Activated T-cell treated with anti-CD3 and anti-CD28 coated beads, Interleukin-2, amount 50 U/mL, for 4 hours (primary cell): ENCODE data around the gene RMND5B. TPM values are rescaled to one million over a fixed set of nuclear protein-coding genes. Genes with fewer than 3 reads are reported as not detected.
A peak's percentile ranks its signal among the peaks of the same experiment; 100 is the strongest.

ENCODE experiments used
- ATAC-seq, 2 donors: fragments of 200-7000 bp; cut with Tn5 transposase; one replicate each; pipeline ENCODE4 v1.10.0; 2021
- DNase-seq: peaks from one replicate; pipeline ENCODE4 v3.0.0-alpha.2; 2020
- H3K27me3 Mint-ChIP-seq: one replicate; pipeline ENCODE4 v1.8.0; 2021; ENCODE audit warnings: low read depth, mixed read lengths
- H3K36me3 Mint-ChIP-seq: one replicate; pipeline ENCODE4 v1.8.0; 2022; ENCODE audit warnings: mixed read lengths; ENCODE audit not compliant: insufficient read depth
- H3K4me1 Mint-ChIP-seq: one replicate; pipeline ENCODE4 v1.8.0; 2021; ENCODE audit warnings: low read depth, mixed read lengths
- H3K4me3 Mint-ChIP-seq: one replicate; pipeline ENCODE4 v1.8.0; 2021; ENCODE audit warnings: mild to moderate bottlenecking, moderate library complexity, mixed read lengths
- H3K9me3 Mint-ChIP-seq: one replicate; pipeline ENCODE4 v1.8.0; 2021; ENCODE audit warnings: mixed read lengths
- total RNA-seq, 3 donors: library from RNA; stranded (reverse); gene quantifications; one replicate each; pipeline ENCODE4 v1.2.1, GENCODE V29; 2021

Gene RMND5B
- total RNA-seq, 3 donors from 2014 or later = 34.6 to 41.2 (median 35.8) TPM

GRCh38 chr5:178136990-178137389, 6.2 kb downstream of the RMND5B start:
- Mint-ChIP-seq H3K4me3 (no peak overlapping the region), H3K36me3 (peaks cover 24% of the 10 kb centered on the region), H3K4me1 (peaks cover 15% of the 10 kb centered on the region), H3K27me3 (no peaks in the 10 kb centered on the region), H3K9me3 (no peaks in the 10 kb centered on the region)
- ATAC-seq = no peak
- DNase-seq = no peak

- Mint-ChIP-seq H3K4me3 (no peak overlapping the region), H3K27me3 (no peaks in the 10 kb centered on the region), H3K9me3 (no peaks in the 10 kb centered on the region), H3K4me1 (peaks cover 10% of the 10 kb centered on the region), H3K36me3 (peaks cover 31% of the 10 kb centered on the region)
- ATAC-seq (no peak), DNase-seq (no peak)
These were observed 7.2 kb downstream of the RMND5B start for GRCh38 chr5:178137991-178138390.

GRCh38 chr5:178141550-178141949, 10.7 kb downstream of the RMND5B start:
- no peaks in the 10 kb centered on the region for H3K27me3 Mint-ChIP-seq
- no peaks in the 10 kb centered on the region for H3K9me3 Mint-ChIP-seq
- ATAC-seq = no peak
- no peak for DNase-seq
- H3K4me1 Mint-ChIP-seq = peaks cover 4% of the 10 kb centered on the region
- peaks cover 25% of the 10 kb centered on the region for H3K36me3 Mint-ChIP-seq
- no peak overlapping the region for H3K4me3 Mint-ChIP-seq

- Mint-ChIP-seq H3K9me3 (no peaks in the 10 kb centered on the region), H3K27me3 (no peaks in the 10 kb centered on the region), H3K4me3 (no peak overlapping the region), H3K4me1 (peaks cover 4% of the 10 kb centered on the region), H3K36me3 (peaks cover 29% of the 10 kb centered on the region)
- DNase-seq (no peak), ATAC-seq (no peak)
These were observed 11.8 kb downstream of the RMND5B start for GRCh38 chr5:178142642-178143041.

- no peak for ATAC-seq
- Mint-ChIP-seq H3K9me3 (no peaks in the 10 kb centered on the region), H3K36me3 (peaks cover 34% of the 10 kb centered on the region), H3K4me3 (no peak overlapping the region), H3K4me1 (peaks cover 4% of the 10 kb centered on the region), H3K27me3 (no peaks in the 10 kb centered on the region)
- no peak for DNase-seq
These were observed 12.4 kb downstream of the RMND5B start for GRCh38 chr5:178143246-178143645.

- Mint-ChIP-seq H3K27me3 (no peaks in the 10 kb centered on the region), H3K9me3 (no peaks in the 10 kb centered on the region), H3K36me3 (peaks cover 37% of the 10 kb centered on the region), H3K4me3 (no peak overlapping the region), H3K4me1 (peaks cover 4% of the 10 kb centered on the region)
- DNase-seq = no peak
- no peak for ATAC-seq
These were observed 13.1 kb downstream of the RMND5B start for GRCh38 chr5:178143901-178144300.

- Mint-ChIP-seq H3K4me1 (peaks cover 24% of the 10 kb centered on the region), H3K4me3 (no peak overlapping the region), H3K27me3 (no peaks in the 10 kb centered on the region), H3K36me3 (peaks cover 45% of the 10 kb centered on the region), H3K9me3 (no peaks in the 10 kb centered on the region)
- DNase-seq (peak; percentile 73), ATAC-seq (peak; percentile 79 to 82)
These were observed 15.4 kb downstream of the RMND5B start for GRCh38 chr5:178145965-178146820.

GRCh38 chr5:178147406-178147805, 16.6 kb downstream of the RMND5B start:
- Mint-ChIP-seq H3K4me3 (no peak overlapping the region), H3K4me1 (peaks cover 32% of the 10 kb centered on the region), H3K9me3 (no peaks in the 10 kb centered on the region), H3K36me3 (peaks cover 48% of the 10 kb centered on the region), H3K27me3 (no peaks in the 10 kb centered on the region)
- no peak for ATAC-seq
- no peak for DNase-seq

- peaks cover 40% of the 10 kb centered on the region for H3K4me1 Mint-ChIP-seq
- DNase-seq = no peak
- H3K4me3 Mint-ChIP-seq = no peak overlapping the region
These were observed 18.6 kb downstream of the RMND5B start for GRCh38 chr5:178149199-178149932.

GRCh38 chr5:178150977-178151734, 20.3 kb downstream of the RMND5B start:
- DNase-seq = no peak
- no peak for ATAC-seq
- Mint-ChIP-seq H3K4me1 (peaks cover 43% of the 10 kb centered on the region), H3K4me3 (peak overlapping the region; percentile 97), H3K9me3 (no peaks in the 10 kb centered on the region), H3K27me3 (no peaks in the 10 kb centered on the region), H3K36me3 (peaks cover 35% of the 10 kb centered on the region)

More at GRCh38 chr5:178149199-178149932, 18.6 kb downstream of the RMND5B start:
- no peak for ATAC-seq
- no peaks in the 10 kb centered on the region for H3K9me3 Mint-ChIP-seq
- H3K27me3 Mint-ChIP-seq = no peaks in the 10 kb centered on the region
- H3K36me3 Mint-ChIP-seq = peaks cover 41% of the 10 kb centered on the region

GRCh38 chr5:178152491-178153444, 22.0 kb downstream of the RMND5B start:
- Mint-ChIP-seq H3K36me3 (peaks cover 28% of the 10 kb centered on the region), H3K9me3 (no peaks in the 10 kb centered on the region), H3K27me3 (no peaks in the 10 kb centered on the region), H3K4me3 (peak overlapping the region; percentile 97), H3K4me1 (peaks cover 40% of the 10 kb centered on the region)
- DNase-seq = no peak
- no peak for ATAC-seq

- Mint-ChIP-seq H3K27me3 (no peaks in the 10 kb centered on the region), H3K4me1 (peaks cover 40% of the 10 kb centered on the region), H3K9me3 (no peaks in the 10 kb centered on the region), H3K36me3 (peaks cover 21% of the 10 kb centered on the region), H3K4me3 (peak within 1 kb of the TSS; percentile 97)
- DNase-seq = peak; percentile 98
- ATAC-seq = peak; percentile 99
These were observed 22.9 kb downstream of the RMND5B start, which contains the start of gene NHP2 for GRCh38 chr5:178153530-178154340. Gene NHP2 (minus strand): TSS chr5:178153885. CDS start chr5:178153817, 68 bp downstream.

GRCh38 chr5:178155065-178155464, 24.3 kb downstream of the RMND5B start:
- no peak overlapping the region for H3K4me3 Mint-ChIP-seq

More at GRCh38 chr5:178155065-178155464, 24.3 kb downstream of the RMND5B start:
- ATAC-seq (no peak), DNase-seq (no peak)
- Mint-ChIP-seq H3K9me3 (no peaks in the 10 kb centered on the region), H3K27me3 (no peaks in the 10 kb centered on the region), H3K36me3 (peaks cover 19% of the 10 kb centered on the region), H3K4me1 (peaks cover 29% of the 10 kb centered on the region)
